ENCODE data around the gene COG3. TPM values are rescaled to one million over a fixed set of nuclear protein-coding genes. Genes with fewer than 3 reads are reported as not detected.
A peak's percentile ranks its signal among the peaks of the same experiment; 100 is the strongest.

The COG3 gene
- total and polyA plus RNA-seq, 2 experiments from 2014 or later, result 26.2 to 82.9 TPM

DNA sequence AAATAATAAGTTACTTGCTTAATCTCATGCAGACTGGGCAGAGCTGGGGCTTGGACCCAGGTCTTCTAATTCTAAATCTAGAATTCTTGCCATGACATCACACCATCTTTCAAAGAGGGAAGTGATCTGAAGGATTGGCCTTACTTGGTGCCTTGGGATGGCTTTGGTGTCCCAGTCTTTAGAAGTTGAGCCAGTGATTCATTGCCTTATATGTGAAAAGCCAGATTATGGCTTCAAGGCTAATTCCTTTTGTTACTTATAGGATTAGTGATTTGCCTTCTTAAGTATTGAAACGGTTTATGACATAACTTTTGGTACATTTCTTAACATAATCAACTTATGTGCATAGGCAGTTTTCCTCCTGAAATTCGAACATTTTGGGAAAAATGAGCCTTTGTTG lies 14.9 kb downstream of the COG3 start:
- H3K36me3 ChIP-seq, result peaks cover 34% of the 10 kb centered on the region
- TF ChIP-seq, protein P1, sequence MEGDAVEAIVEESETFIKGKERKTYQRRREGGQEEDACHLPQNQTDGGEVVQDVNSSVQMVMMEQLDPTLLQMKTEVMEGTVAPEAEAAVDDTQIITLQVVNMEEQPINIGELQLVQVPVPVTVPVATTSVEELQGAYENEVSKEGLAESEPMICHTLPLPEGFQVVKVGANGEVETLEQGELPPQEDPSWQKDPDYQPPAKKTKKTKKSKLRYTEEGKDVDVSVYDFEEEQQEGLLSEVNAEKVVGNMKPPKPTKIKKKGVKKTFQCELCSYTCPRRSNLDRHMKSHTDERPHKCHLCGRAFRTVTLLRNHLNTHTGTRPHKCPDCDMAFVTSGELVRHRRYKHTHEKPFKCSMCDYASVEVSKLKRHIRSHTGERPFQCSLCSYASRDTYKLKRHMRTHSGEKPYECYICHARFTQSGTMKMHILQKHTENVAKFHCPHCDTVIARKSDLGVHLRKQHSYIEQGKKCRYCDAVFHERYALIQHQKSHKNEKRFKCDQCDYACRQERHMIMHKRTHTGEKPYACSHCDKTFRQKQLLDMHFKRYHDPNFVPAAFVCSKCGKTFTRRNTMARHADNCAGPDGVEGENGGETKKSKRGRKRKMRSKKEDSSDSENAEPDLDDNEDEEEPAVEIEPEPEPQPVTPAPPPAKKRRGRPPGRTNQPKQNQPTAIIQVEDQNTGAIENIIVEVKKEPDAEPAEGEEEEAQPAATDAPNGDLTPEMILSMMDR (IDR thresholded peaks at IDR 0.05; ENCODE audit: low read depth, low read length), result no peak
- H3K9me3 ChIP-seq (ENCODE audit: low read depth), result no peaks in the 10 kb centered on the region
- H3K4me1 ChIP-seq (ENCODE audit: low read depth), result no peaks in the 10 kb centered on the region
- no peak overlapping the region for H3K27ac ChIP-seq
- DNase-seq (ENCODE audit: low read depth in 1 of 2, low spot score in 1 of 2), result no peak
- no peaks in the 10 kb centered on the region for H3K27me3 ChIP-seq
- H3K4me3 ChIP-seq, result no peak overlapping the region

DNA sequence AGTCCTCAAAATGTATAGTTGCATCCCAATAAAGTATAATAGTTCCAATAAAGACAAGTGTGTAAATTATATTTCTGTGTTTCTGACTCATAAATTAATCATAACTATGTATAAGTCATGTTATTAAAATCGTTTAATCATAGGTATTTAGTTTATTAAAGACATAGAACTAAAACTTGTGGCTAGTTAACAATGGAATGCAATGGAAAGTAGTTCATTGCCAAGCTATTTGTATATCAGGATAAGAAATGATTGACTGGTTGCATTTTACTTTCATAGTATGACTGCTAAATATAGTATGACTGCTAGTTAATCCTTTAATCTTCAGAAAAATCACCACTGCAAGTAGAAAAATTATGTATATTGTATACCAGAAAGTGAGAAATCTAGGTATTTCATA lies 16.9 kb downstream of the COG3 start:
- H3K36me3 ChIP-seq, result peaks cover 35% of the 10 kb centered on the region

DNA sequence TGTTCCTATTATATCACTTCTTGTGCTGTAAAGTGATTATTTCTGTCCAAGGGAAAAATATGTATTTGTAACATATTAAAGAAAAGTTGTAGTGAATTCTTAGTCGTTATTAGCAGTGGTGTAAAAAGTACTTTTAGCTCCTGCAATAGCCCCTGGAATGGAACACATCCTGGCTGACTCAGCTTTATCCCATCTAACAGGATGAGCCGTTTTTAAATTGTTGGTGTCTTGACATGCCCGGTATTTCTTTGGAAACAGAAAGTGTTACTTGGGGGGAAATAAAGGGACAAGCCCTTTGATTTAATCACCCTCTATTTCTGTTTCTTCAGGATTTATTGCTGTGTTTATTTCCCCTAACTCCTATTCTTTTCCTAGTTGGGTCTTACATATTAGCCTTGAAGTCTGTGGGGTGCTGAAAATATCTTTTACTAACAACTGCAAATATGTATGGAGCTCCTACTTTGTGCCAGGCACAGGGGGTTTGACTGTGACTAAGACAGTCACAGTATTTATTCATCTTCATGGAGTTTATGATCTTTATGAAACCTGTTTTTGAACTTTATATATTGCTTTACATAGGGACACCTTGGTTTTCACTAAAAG lies 17.9 kb downstream of the COG3 start:
- peaks cover 36% of the 10 kb centered on the region for H3K36me3 ChIP-seq
- H3K27ac ChIP-seq, result peak overlapping the region; percentile 56
- DNase-seq (ENCODE audit: low read depth in 1 of 2, low spot score in 1 of 2), result peak in 1 of 2 donors; percentile 43
- no peaks in the 10 kb centered on the region for H3K9me3 ChIP-seq (ENCODE audit: low read depth)
- no peaks in the 10 kb centered on the region for H3K27me3 ChIP-seq
- H3K4me1 ChIP-seq (ENCODE audit: low read depth), result no peaks in the 10 kb centered on the region
- no peak overlapping the region for H3K4me3 ChIP-seq
- TF ChIP-seq, protein P1 (IDR thresholded peaks at IDR 0.05; ENCODE audit: low read depth, low read length), result no peak

More for the DNA sequence above, 16.9 kb downstream of the COG3 start:
- Histone ChIP-seq H3K9me3 (ENCODE audit: low read depth) (no peaks in the 10 kb centered on the region), H3K27me3 (no peaks in the 10 kb centered on the region), H3K4me3 (no peak overlapping the region), H3K4me1 (ENCODE audit: low read depth) (no peaks in the 10 kb centered on the region), H3K27ac (no peak overlapping the region)
- TF ChIP-seq, protein P1 (IDR thresholded peaks at IDR 0.05; ENCODE audit: low read depth, low read length), result no peak
- no peak for DNase-seq (ENCODE audit: low read depth in 1 of 2, low spot score in 1 of 2)

DNA sequence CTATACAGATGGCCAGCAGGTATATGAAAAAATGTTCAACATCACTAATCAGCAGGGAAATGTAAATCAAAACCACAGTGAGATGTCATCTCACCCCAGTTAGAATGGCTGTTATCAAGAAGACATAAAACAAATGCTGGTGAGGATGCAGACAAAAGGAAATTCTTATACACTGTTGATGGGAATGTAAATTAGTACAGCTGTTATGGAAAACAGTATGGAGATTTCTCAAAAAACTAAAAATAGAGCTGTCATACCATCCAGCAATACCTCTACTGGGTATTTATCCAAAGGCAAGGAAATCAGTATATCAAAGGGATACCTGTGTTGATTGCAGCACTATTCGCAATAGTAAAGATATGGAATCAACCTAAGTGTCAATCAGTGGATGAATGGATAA lies 22.9 kb downstream of the COG3 start:
- TF ChIP-seq, protein P1 (IDR thresholded peaks at IDR 0.05; ENCODE audit: low read depth, low read length), result no peak
- no peaks in the 10 kb centered on the region for H3K9me3 ChIP-seq (ENCODE audit: low read depth)
- no peak for DNase-seq (ENCODE audit: low read depth in 1 of 2, low spot score in 1 of 2)
- H3K36me3 ChIP-seq, result peaks cover 58% of the 10 kb centered on the region
- no peak overlapping the region for H3K27ac ChIP-seq
- H3K4me3 ChIP-seq, result no peak overlapping the region
- H3K4me1 ChIP-seq (ENCODE audit: low read depth), result no peaks in the 10 kb centered on the region
- no peaks in the 10 kb centered on the region for H3K27me3 ChIP-seq

DNA sequence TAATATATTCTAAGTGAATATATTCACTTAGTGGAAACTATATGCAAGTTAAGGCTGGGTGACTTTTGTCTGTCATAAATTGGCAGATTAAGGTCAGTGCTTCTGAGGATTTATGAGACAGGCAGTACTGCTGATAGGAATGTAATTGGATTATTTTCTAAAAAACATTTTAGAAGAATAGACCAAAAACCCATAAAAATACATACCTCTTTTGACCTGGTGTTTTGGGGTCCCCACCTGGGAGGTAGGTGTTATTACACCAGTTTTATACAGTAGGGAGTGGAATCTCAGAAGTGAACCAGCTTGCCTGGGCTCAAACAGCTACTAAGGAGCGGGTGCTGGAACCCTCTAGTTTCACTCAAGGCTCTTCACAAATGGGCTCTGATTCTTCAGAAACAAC lies 25.3 kb downstream of the COG3 start:
- Histone ChIP-seq H3K4me1 (ENCODE audit: low read depth) (no peaks in the 10 kb centered on the region), H3K27ac (no peak overlapping the region), H3K36me3 (peaks cover 53% of the 10 kb centered on the region), H3K4me3 (no peak overlapping the region), H3K9me3 (ENCODE audit: low read depth) (no peaks in the 10 kb centered on the region), H3K27me3 (no peaks in the 10 kb centered on the region)
- peak in 1 of 2 donors; percentile 11 for DNase-seq (ENCODE audit: low read depth in 1 of 2, low spot score in 1 of 2)
- TF ChIP-seq, protein P1 (IDR thresholded peaks at IDR 0.05; ENCODE audit: low read depth, low read length), result no peak
